NB4 (cell line): Measurements from ENCODE around the gene CCDC54.

Experiments used
- DNase-seq: peaks from one replicate; pipeline ENCODE4 v3.0.0; 2010; ENCODE audit warnings: low read depth
- H3K4me3 ChIP-seq: one replicate; pipeline ENCODE4 v1.5.1; 2011; ENCODE audit warnings: mild to moderate bottlenecking, low read depth, low read length, moderate library complexity
- MYC ChIP-seq: IDR thresholded peaks from 2 replicates; pipeline ENCODE4 v1.6.1; 2011; ENCODE audit warnings: low read depth, low read length
- POLR2A ChIP-seq: IDR thresholded peaks from 2 replicates; pipeline ENCODE4 v1.6.1; 2011; ENCODE audit warnings: mild to moderate bottlenecking; ENCODE audit not compliant: insufficient read length; ENCODE audit errors: extremely low read depth
- TF ChIP-seq, protein P1 (sequence below): IDR thresholded peaks from 2 replicates; pipeline ENCODE4 v1.6.1; 2011; ENCODE audit warnings: low read depth, low read length
- TF ChIP-seq, protein P2 (sequence below): IDR thresholded peaks from one replicate; pipeline ENCODE4 v1.5.1; 2012; ENCODE audit warnings: low read depth, low read length

The CCDC54 gene

DNA sequence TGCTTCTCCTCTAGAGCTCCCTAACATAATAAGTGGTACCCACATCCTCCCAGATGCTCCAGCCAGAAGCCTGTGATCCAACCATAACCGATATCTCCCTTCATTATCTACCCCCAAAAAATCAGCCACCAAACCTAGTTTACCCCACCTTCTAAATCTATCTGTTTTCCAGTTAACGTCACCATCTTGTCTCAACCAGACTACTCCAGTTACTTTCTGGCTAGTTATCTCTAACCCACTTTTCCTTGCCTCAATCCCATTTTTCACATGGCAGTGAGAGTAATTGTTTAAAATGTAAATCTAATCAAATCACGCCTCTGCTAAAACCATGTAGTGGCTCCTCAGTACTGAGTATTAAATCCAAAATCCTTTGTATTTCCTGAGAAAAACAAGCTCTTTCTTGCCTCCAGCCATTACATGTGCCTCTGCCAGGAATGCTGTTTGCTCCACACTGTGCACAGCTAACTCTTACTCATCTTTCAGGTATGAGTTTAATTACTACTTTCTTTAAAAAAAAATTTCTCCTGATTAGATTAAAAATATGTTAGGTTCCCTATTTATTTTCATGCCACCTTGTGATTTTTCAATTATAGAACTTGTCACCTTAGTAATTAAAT, 15.4 kb downstream of the CCDC54 start:
- H3K4me3 ChIP-seq: no peak overlapping the region
- TF ChIP-seq, protein P1, sequence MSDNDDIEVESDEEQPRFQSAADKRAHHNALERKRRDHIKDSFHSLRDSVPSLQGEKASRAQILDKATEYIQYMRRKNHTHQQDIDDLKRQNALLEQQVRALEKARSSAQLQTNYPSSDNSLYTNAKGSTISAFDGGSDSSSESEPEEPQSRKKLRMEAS: no peak
- TF ChIP-seq MYC (no peak), POLR2A (no peak)
- TF ChIP-seq, protein P2, sequence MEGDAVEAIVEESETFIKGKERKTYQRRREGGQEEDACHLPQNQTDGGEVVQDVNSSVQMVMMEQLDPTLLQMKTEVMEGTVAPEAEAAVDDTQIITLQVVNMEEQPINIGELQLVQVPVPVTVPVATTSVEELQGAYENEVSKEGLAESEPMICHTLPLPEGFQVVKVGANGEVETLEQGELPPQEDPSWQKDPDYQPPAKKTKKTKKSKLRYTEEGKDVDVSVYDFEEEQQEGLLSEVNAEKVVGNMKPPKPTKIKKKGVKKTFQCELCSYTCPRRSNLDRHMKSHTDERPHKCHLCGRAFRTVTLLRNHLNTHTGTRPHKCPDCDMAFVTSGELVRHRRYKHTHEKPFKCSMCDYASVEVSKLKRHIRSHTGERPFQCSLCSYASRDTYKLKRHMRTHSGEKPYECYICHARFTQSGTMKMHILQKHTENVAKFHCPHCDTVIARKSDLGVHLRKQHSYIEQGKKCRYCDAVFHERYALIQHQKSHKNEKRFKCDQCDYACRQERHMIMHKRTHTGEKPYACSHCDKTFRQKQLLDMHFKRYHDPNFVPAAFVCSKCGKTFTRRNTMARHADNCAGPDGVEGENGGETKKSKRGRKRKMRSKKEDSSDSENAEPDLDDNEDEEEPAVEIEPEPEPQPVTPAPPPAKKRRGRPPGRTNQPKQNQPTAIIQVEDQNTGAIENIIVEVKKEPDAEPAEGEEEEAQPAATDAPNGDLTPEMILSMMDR: no peak
- no peak for DNase-seq

DNA sequence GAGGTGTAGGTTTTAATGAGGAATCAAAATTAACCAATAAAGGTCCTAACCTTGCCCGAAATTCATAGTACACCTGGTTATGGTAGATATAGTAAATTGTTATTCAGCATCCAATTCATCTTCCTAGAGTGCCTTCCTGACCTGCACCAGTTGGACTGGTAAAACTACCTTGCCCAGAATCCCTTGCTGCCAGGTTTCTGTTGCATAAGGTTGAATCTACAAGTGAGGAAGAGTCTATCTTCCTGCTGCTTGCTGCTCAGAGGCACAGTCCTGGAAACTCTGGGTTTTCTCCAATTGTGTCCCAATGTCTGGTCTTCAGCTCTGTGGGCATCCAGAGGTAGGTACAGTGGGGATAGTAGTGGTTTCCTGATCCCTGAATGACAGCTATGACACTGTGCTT, 17.3 kb downstream of the CCDC54 start:
- no peak for DNase-seq
- TF ChIP-seq, protein P1: no peak
- TF ChIP-seq, protein P2: no peak
- no peak for TF ChIP-seq MYC
- no peak for TF ChIP-seq POLR2A
- H3K4me3 ChIP-seq: no peak overlapping the region

DNA sequence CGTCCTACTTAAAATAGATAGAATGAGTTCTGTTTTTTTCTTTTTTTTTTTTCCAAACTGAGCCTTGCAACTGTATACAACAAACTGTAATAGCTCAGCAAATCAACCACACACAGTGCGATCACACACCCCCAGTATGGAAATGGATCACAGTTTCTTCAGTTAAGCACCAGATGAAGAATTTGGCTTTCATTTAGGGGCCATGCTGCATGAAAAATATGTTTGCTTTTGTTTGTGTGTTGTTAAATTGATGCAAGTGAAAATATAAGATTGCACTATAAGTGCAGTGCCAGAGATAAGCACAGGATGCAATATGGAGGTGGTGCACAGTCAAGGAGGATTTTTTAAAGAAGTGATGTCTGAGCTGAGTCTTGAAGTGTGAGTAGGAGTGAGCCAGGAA, 17.8 kb downstream of the CCDC54 start:
- TF ChIP-seq, protein P1: no peak
- TF ChIP-seq, protein P2: no peak
- TF ChIP-seq POLR2A (no peak), MYC (no peak)
- no peak overlapping the region for H3K4me3 ChIP-seq
- no peak for DNase-seq

DNA sequence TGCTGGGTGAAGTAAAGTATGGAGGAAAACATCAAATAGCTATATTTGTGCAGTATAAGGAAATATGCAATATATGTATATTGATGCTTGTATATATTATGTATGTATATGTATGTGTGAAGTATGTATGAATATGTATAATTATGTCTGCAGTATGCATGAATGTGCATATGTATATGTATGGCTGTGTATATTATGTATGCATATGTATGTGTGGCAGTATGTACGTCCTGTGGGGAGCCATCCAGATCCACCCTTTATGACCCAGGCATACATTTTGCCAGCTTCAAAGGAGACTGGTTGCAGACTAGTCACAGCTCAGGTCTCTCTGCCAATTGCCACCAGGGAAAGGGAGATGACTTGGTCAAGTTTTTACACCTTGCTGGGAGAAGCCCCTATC, 24.1 kb downstream of the CCDC54 start:
- H3K4me3 ChIP-seq: no peak overlapping the region
- no peak for DNase-seq
- TF ChIP-seq, protein P1: no peak
- TF ChIP-seq MYC: no peak
- TF ChIP-seq, protein P2: no peak
- TF ChIP-seq POLR2A: no peak

DNA sequence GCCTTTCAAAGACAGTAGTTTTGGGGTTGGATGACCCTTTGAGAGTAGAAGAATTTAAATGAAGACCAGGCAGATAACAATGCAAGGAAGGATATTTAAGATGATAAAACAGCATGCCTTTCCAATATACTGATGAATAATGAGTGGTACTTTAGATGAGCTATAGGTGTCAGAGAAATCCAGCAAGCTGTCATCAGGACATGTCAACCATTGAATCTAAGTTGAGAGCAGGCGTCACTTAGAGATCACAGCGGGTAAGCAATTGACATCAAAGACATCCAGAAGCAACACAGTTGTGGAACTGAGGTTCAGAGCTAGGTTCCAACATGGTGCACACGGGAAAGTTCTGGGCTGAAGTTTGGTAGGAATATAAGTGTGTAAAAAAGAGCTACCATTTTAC, 25.0 kb downstream of the CCDC54 start:
- H3K4me3 ChIP-seq: no peak overlapping the region
- DNase-seq: no peak
- no peak for TF ChIP-seq MYC
- TF ChIP-seq, protein P1: no peak
- no peak for TF ChIP-seq POLR2A
- TF ChIP-seq, protein P2: no peak
